GM19467 (cell line): ENCODE measurements around the gene ZNF521.

ENCODE experiments used
- ATAC-seq: cut with Tn5 transposase; IDR thresholded peaks from one replicate; pipeline ENCODE4 v1.9.1; 2021; ENCODE audit warnings: mild to moderate bottlenecking, moderate library complexity; ENCODE audit not compliant: unreplicated experiment

Gene ZNF521

GRCh38 chr18:25137197-25137472 is 214.8 kb downstream of the ZNF521 start:
- no peak for ATAC-seq

- no peak for ATAC-seq
These were observed 215.4 kb downstream of the ZNF521 start for GRCh38 chr18:25136416-25137196.

- no peak for ATAC-seq
These were observed 217.1 kb downstream of the ZNF521 start for GRCh38 chr18:25134861-25135260.

GRCh38 chr18:25133879-25134278 is 218.1 kb downstream of the ZNF521 start:
- ATAC-seq: no peak

- no peak for ATAC-seq
These were observed 219.0 kb downstream of the ZNF521 start for GRCh38 chr18:25132786-25133496.

GRCh38 chr18:25126751-25127150 is 225.2 kb downstream of the ZNF521 start:
- no peak for ATAC-seq

- ATAC-seq: no peak
These were observed 226.3 kb downstream of the ZNF521 start for GRCh38 chr18:25125680-25126079.

- no peak for ATAC-seq
These were observed 228.3 kb downstream of the ZNF521 start for GRCh38 chr18:25123438-25124232.

- ATAC-seq: no peak
These were observed 230.5 kb downstream of the ZNF521 start for GRCh38 chr18:25121442-25121841.

- no peak for ATAC-seq
These were observed 238.4 kb downstream of the ZNF521 start for GRCh38 chr18:25113566-25113965.

- ATAC-seq: no peak
These were observed 239.0 kb downstream of the ZNF521 start for GRCh38 chr18:25112821-25113434.

- ATAC-seq: no peak
These were observed 240.3 kb downstream of the ZNF521 start for GRCh38 chr18:25111377-25112288.

- ATAC-seq: no peak
These were observed 242.5 kb downstream of the ZNF521 start for GRCh38 chr18:25109484-25109883.

- no peak for ATAC-seq
These were observed 248.4 kb downstream of the ZNF521 start for GRCh38 chr18:25103468-25104155.

- no peak for ATAC-seq
These were observed 249.3 kb downstream of the ZNF521 start for GRCh38 chr18:25102662-25103061.

- no peak for ATAC-seq
These were observed 251.5 kb downstream of the ZNF521 start for GRCh38 chr18:25100418-25100817.

- ATAC-seq: no peak
These were observed 252.1 kb downstream of the ZNF521 start for GRCh38 chr18:25099895-25100294.

- ATAC-seq: no peak
These were observed 254.4 kb downstream of the ZNF521 start for GRCh38 chr18:25097569-25098056.

- ATAC-seq: no peak
These were observed 254.9 kb downstream of the ZNF521 start for GRCh38 chr18:25097057-25097456.

GRCh38 chr18:25093141-25093540 is 258.8 kb downstream of the ZNF521 start:
- ATAC-seq: no peak
